ENCODE measurements around the gene GRM1. TPM values are rescaled to one million over a fixed set of nuclear protein-coding genes. Genes with fewer than 3 reads are reported as not detected.

Gene GRM1
- total RNA-seq, 2 donors from 2014 or later = 0.68 TPM; not detected in 1

DNA sequence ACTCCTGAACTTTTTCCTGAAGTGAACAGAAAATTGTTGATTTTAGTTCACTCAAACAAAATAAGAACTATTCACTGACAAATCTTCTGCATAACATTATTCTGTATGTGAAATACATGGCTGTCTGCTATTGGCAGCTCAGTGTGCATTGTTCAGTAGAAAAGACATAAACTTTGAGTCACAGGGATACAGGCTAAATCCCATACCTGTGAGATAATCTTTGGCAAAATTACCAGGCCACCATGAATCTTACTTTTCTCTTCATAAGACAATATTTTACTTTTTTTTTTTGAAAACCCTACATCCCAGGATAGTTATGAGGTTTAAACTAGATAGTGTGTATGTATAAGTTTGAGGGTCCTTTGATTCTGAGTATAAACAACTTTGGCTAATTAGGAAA is 224.8 kb downstream of the GRM1 start:
- no peaks in the 10 kb centered on the region for H3K9me3 ChIP-seq
- H3K4me1 ChIP-seq (replicated peaks) = no peaks in the 10 kb centered on the region
- no peak for DNase-seq (ENCODE audit: low spot score)
- H3K27me3 ChIP-seq (replicated peaks; ENCODE audit: insufficient read depth) = no peaks in the 10 kb centered on the region
- intact Hi-C loops (cut with DNase I) = no loop called here
- H3K36me3 ChIP-seq = no peaks in the 10 kb centered on the region
- no peak overlapping the region for H3K4me3 ChIP-seq
- H3K27ac ChIP-seq = no peak overlapping the region
- TF ChIP-seq POLR2AphosphoS5 (IDR thresholded peaks at IDR 0.05) (no peak), POLR2A (IDR thresholded peaks at IDR 0.05) (no peak)
- TF ChIP-seq, protein P1, sequence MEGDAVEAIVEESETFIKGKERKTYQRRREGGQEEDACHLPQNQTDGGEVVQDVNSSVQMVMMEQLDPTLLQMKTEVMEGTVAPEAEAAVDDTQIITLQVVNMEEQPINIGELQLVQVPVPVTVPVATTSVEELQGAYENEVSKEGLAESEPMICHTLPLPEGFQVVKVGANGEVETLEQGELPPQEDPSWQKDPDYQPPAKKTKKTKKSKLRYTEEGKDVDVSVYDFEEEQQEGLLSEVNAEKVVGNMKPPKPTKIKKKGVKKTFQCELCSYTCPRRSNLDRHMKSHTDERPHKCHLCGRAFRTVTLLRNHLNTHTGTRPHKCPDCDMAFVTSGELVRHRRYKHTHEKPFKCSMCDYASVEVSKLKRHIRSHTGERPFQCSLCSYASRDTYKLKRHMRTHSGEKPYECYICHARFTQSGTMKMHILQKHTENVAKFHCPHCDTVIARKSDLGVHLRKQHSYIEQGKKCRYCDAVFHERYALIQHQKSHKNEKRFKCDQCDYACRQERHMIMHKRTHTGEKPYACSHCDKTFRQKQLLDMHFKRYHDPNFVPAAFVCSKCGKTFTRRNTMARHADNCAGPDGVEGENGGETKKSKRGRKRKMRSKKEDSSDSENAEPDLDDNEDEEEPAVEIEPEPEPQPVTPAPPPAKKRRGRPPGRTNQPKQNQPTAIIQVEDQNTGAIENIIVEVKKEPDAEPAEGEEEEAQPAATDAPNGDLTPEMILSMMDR (IDR thresholded peaks at IDR 0.05) = no peak

DNA sequence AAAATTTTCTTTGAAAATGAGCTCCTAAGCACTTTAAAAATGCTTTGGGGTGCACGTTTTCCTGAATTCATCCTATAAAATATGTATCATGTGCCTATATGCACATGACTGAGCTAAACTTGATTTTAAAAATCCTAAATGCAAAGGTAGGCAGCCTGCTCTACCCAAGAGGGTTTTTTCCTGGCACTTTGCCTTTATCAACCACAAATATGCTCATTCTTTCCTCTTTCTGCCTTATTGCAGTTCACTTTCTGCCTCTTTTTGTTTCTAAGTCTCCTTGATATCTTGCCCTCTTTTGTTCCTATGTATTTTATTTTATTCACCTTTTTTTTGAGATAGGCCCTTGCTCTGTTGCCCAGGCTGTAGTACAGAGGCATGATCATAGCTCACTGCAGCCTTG is 229.3 kb downstream of the GRM1 start:
- Histone ChIP-seq H3K4me3 (no peak overlapping the region), H3K36me3 (no peaks in the 10 kb centered on the region), H3K4me1 (replicated peaks) (no peaks in the 10 kb centered on the region), H3K9me3 (no peaks in the 10 kb centered on the region), H3K27ac (no peak overlapping the region), H3K27me3 (replicated peaks; ENCODE audit: insufficient read depth) (no peaks in the 10 kb centered on the region)
- intact Hi-C loops (cut with DNase I) = no loop called here
- TF ChIP-seq POLR2AphosphoS5 (IDR thresholded peaks at IDR 0.05) = no peak
- no peak for TF ChIP-seq POLR2A (IDR thresholded peaks at IDR 0.05)
- TF ChIP-seq, protein P1 (IDR thresholded peaks at IDR 0.05) = no peak
- DNase-seq (ENCODE audit: low spot score) = no peak
- WGBS = 37% methylated on average over 1 of the region's 1 CpG

DNA sequence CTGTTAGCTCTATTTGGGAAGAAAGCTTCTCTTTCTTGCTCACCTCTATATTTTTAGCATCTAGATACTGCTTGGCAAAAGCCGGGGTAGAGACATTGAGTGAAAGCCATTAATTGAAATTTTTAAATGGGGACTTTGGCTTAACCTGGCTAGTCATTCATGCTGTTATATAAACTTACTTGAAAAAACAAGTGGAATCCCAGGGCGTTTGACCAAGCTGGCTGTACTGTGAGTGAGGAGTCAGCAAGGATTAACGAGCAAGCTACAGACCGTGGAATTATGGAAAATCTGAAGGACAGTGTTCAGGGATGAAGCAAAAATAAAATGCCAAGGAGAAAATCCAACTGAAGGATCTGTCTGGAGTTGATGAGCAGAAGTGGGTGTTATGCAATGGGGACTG is 232.0 kb downstream of the GRM1 start:
- TF ChIP-seq POLR2AphosphoS5 (IDR thresholded peaks at IDR 0.05) (no peak), POLR2A (IDR thresholded peaks at IDR 0.05) (no peak)
- TF ChIP-seq, protein P1 (IDR thresholded peaks at IDR 0.05) = no peak
- no peaks in the 10 kb centered on the region for H3K27me3 ChIP-seq (replicated peaks; ENCODE audit: insufficient read depth)
- H3K4me3 ChIP-seq = no peak overlapping the region
- intact Hi-C loops (cut with DNase I) = no loop called here
- no peaks in the 10 kb centered on the region for H3K36me3 ChIP-seq
- WGBS = 72% methylated on average over 4 of the region's 4 CpGs
- no peaks in the 10 kb centered on the region for H3K4me1 ChIP-seq (replicated peaks)
- H3K9me3 ChIP-seq = no peaks in the 10 kb centered on the region
- no peak for DNase-seq (ENCODE audit: low spot score)
- no peak overlapping the region for H3K27ac ChIP-seq

DNA sequence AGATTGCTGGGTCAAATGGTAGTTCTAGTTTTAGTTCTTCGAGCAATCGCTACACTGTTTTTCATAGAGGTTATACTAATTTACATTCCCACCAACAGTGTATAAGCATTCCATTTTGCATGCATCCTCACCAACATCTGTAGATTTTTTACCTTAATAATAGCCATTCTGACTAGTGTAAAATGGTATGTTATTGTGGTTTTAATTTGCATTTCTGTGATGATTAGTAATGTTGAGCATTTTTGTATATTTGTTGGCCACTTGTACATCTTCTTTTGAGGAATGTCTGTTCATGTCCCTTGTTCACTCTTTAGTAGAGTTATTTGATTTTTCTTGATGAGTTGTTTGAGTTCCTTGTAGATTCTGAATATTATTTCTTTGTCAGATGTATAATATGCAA is 236.2 kb downstream of the GRM1 start:
- intact Hi-C loops (cut with DNase I) = no loop called here
- no peaks in the 10 kb centered on the region for H3K4me1 ChIP-seq (replicated peaks)
- H3K27ac ChIP-seq = no peak overlapping the region
- H3K36me3 ChIP-seq = no peaks in the 10 kb centered on the region
- 97% methylated on average over 2 of the region's 2 CpGs for WGBS
- no peak overlapping the region for H3K4me3 ChIP-seq
- DNase-seq (ENCODE audit: low spot score) = no peak
- no peaks in the 10 kb centered on the region for H3K9me3 ChIP-seq
- no peaks in the 10 kb centered on the region for H3K27me3 ChIP-seq (replicated peaks; ENCODE audit: insufficient read depth)
- TF ChIP-seq POLR2AphosphoS5 (IDR thresholded peaks at IDR 0.05) = no peak
- no peak for TF ChIP-seq POLR2A (IDR thresholded peaks at IDR 0.05)

DNA sequence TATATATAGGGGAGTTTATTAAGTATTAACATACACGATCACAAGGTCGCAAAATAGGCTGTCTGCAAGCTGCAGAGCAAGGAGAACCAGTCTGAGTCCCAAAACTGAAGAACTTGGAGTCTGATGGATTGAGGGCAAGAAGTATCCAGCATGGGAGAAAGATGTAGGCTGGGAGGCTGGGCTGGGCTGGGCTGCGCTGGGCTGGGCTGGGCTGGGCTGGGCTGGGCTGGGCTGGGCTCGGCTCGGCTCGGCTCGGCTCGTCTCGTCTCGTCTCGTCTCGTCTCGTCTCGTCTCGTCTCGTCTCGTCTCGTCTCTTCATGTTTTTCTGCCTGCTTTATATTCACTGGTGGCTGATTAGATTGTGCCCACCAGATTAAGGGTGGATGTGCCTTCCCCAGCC is 238.6 kb downstream of the GRM1 start:
- no peaks in the 10 kb centered on the region for H3K27me3 ChIP-seq (replicated peaks; ENCODE audit: insufficient read depth)
- no peak overlapping the region for H3K27ac ChIP-seq
- intact Hi-C loops (cut with DNase I) = no loop called here
- DNase-seq (ENCODE audit: low spot score) = no peak
- H3K9me3 ChIP-seq = no peaks in the 10 kb centered on the region
- H3K4me3 ChIP-seq = no peak overlapping the region
- H3K36me3 ChIP-seq = no peaks in the 10 kb centered on the region
- 91% methylated on average over 18 of the region's 18 CpGs for WGBS
- H3K4me1 ChIP-seq (replicated peaks) = no peaks in the 10 kb centered on the region
- TF ChIP-seq POLR2A (IDR thresholded peaks at IDR 0.05) (no peak), POLR2AphosphoS5 (IDR thresholded peaks at IDR 0.05) (no peak)
- TF ChIP-seq, protein P1 (IDR thresholded peaks at IDR 0.05) = no peak

Measured in prostate gland (tissue), 2 donors.